Loucy (cell line): ENCODE results near the gene SFMBT2.
"Not testable (repeated sequence)": the region's sequence is repeated elsewhere in the genome, so short reads cannot be mapped to it uniquely, and the experiment has no call there.

ENCODE experiments used
- H2AFZ ChIP-seq: fragments of 200-600 bp; sonication (generic); 2 replicates; pipeline ENCODE4 v1.6.0; 2016; ENCODE audit warnings: antibody characterized with exemption, mild to moderate bottlenecking, low read length, moderate library complexity
- H3F3A ChIP-seq: fragments of 200-600 bp; 2 replicates; pipeline ENCODE4 v1.6.0; 2016; ENCODE audit warnings: antibody characterized with exemption, low read depth, mild to moderate bottlenecking
- H3K27me3 ChIP-seq: fragments of 200-600 bp; sonication (generic); 2 replicates; pipeline ENCODE4 v1.6.1; 2014; ENCODE audit warnings: low read length, mild to moderate bottlenecking; ENCODE audit not compliant: insufficient read depth, poor library complexity, severe bottlenecking
- H3K36me3 ChIP-seq: fragments of 200-600 bp; sonication (generic); 2 replicates; pipeline ENCODE4 v1.6.1; 2016; ENCODE audit warnings: low read length; ENCODE audit not compliant: insufficient read depth
- H3K4me1 ChIP-seq: fragments of 200-600 bp; sonication (generic); 2 replicates; pipeline ENCODE4 v1.5.1; 2014; ENCODE audit warnings: low read length, mild to moderate bottlenecking; ENCODE audit not compliant: insufficient read depth, poor library complexity, severe bottlenecking
- H3K4me2 ChIP-seq: fragments of 200-600 bp; sonication (generic); 2 replicates; pipeline ENCODE4 v1.6.0; 2014; ENCODE audit warnings: antibody characterized with exemption, low read length, low read depth, mild to moderate bottlenecking; ENCODE audit not compliant: poor library complexity, severe bottlenecking
- H3K4me3 ChIP-seq: fragments of 200-600 bp; sonication (generic); 2 replicates; pipeline ENCODE4 v1.5.1; 2014; ENCODE audit warnings: low read length, mild to moderate bottlenecking, mixed read lengths; ENCODE audit not compliant: poor library complexity, severe bottlenecking
- H3K79me2 ChIP-seq: fragments of 200-600 bp; sonication (generic); 2 replicates; pipeline ENCODE4 v1.6.1; 2014; ENCODE audit warnings: low read length; ENCODE audit not compliant: insufficient read depth
- H3K9ac ChIP-seq: fragments of 200-600 bp; sonication (generic); 2 replicates; pipeline ENCODE4 v1.6.0; 2014; ENCODE audit warnings: mild to moderate bottlenecking, low read depth, low read length, moderate library complexity; ENCODE audit not compliant: poor library complexity, severe bottlenecking
- H3K9me2 ChIP-seq: fragments of 200-600 bp; sonication (generic); replicated peaks from 2 replicates; pipeline ENCODE4 v1.6.1; 2016; ENCODE audit warnings: low read depth, low read length, mixed read lengths
- H3K9me3 ChIP-seq: fragments of 200-600 bp; sonication (generic); 2 replicates; pipeline ENCODE4 v1.6.1; 2014; ENCODE audit warnings: mild to moderate bottlenecking, antibody characterized with exemption, low read length, low read depth; ENCODE audit not compliant: insufficient read depth
- H4K20me1 ChIP-seq: fragments of 200-600 bp; sonication (generic); 2 replicates; pipeline ENCODE4 v1.6.0; 2014; ENCODE audit warnings: antibody characterized with exemption, low read length, mild to moderate bottlenecking; ENCODE audit not compliant: insufficient read depth, poor library complexity, severe bottlenecking
- CTCF ChIP-seq: fragments of 200-600 bp; sonication (generic); conservative IDR thresholded peaks from 2 replicates; pipeline ENCODE4 v1.5.1; 2014; ENCODE audit warnings: mild to moderate bottlenecking, antibody characterized with exemption, low read length
- EZH2phosphoT487 ChIP-seq: fragments of 200-600 bp; IDR thresholded peaks from 2 replicates; pipeline ENCODE4 v1.6.1; 2018; ENCODE audit warnings: antibody characterized with exemption, mild to moderate bottlenecking, moderate library complexity, borderline replicate concordance

Gene SFMBT2

GRCh38 chr10:7397049-7398035 is 13.5 kb downstream of the SFMBT2 start:
- Histone ChIP-seq H3K79me2 (peaks cover 95% of the 10 kb centered on the region), H3K27me3 (no peaks in the 10 kb centered on the region), H3K4me3 (no peak overlapping the region), H3K9me2 (no peaks in the 10 kb centered on the region), H3K9me3 (no peaks in the 10 kb centered on the region), H3K4me1 (peaks cover 3% of the 10 kb centered on the region), H3K4me2 (no peak overlapping the region), H2AFZ (no peak overlapping the region), H3K36me3 (peaks cover 5% of the 10 kb centered on the region; the same call in 1 of the 2 replicates), H3K9ac (no peak overlapping the region), H3F3A (no peaks in the 10 kb centered on the region), H4K20me1 (peaks cover 54% of the 10 kb centered on the region)
- TF ChIP-seq CTCF = no peak
- no peak for TF ChIP-seq EZH2phosphoT487

- H3K9me3 ChIP-seq, H2AFZ ChIP-seq, H3K9me2 ChIP-seq, H3K36me3 ChIP-seq, H3K4me3 ChIP-seq, H3F3A ChIP-seq, H3K27me3 ChIP-seq, H3K4me2 ChIP-seq, H3K9ac ChIP-seq: not testable (repeated sequence)
- peaks cover 19% of the 10 kb centered on the region for H3K4me1 ChIP-seq
- H4K20me1 ChIP-seq = peaks cover 35% of the 10 kb centered on the region
- peaks cover 95% of the 10 kb centered on the region for H3K79me2 ChIP-seq
These were observed 18.5 kb downstream of the SFMBT2 start for GRCh38 chr10:7392301-7392700.

GRCh38 chr10:7391748-7392147 is 19.1 kb downstream of the SFMBT2 start:
- Histone ChIP-seq H3K4me2 (no peak overlapping the region), H3K4me3 (no peak overlapping the region), H3K79me2 (peaks cover 96% of the 10 kb centered on the region), H2AFZ (no peak overlapping the region), H3F3A (no peaks in the 10 kb centered on the region), H3K9me3 (no peaks in the 10 kb centered on the region), H4K20me1 (peaks cover 36% of the 10 kb centered on the region), H3K4me1 (peaks cover 19% of the 10 kb centered on the region), H3K36me3 (no peaks in the 10 kb centered on the region), H3K27me3 (no peaks in the 10 kb centered on the region), H3K9ac (no peak overlapping the region), H3K9me2 (no peaks in the 10 kb centered on the region)
- TF ChIP-seq EZH2phosphoT487 (no peak), CTCF (no peak)

GRCh38 chr10:7390689-7391110 is 20.1 kb downstream of the SFMBT2 start:
- not testable (repeated sequence) for H3K9ac ChIP-seq, H3K4me3 ChIP-seq, H3K4me2 ChIP-seq, H3K36me3 ChIP-seq, H2AFZ ChIP-seq, H3K9me3 ChIP-seq, H3F3A ChIP-seq, H3K27me3 ChIP-seq, H3K9me2 ChIP-seq
- peaks cover 97% of the 10 kb centered on the region for H3K79me2 ChIP-seq
- peaks cover 19% of the 10 kb centered on the region for H3K4me1 ChIP-seq
- H4K20me1 ChIP-seq = peaks cover 43% of the 10 kb centered on the region
